NCI-H1417 (cell line): ENCODE measurements around the gene HEYL.

Source experiments
- DNase-seq, 3 experiments: peaks; one replicate each; lab custom pipeline; 2025; lab: John Stamatoyannopoulos, UW

The HEYL gene

DNA sequence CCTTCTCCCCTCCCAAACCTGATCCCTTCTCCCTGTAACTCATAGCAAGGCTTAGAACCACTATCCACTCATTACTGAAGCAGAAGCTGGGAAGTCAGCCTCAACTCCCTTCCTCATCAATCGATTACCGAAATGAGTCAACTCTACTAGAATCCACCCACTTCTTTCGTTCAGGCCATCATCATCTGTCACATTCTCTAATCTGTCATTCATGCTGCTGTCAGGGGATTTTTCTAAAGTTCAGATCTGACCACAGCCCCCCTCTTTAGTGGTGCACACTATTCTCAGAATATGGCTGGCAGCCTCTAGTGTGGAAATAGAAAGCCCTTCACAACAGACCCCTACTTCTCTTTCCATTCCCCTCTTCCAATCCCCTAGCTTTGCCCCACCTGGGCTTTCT is 27.3 kb upstream of the HEYL start:
- no peak for DNase-seq

DNA sequence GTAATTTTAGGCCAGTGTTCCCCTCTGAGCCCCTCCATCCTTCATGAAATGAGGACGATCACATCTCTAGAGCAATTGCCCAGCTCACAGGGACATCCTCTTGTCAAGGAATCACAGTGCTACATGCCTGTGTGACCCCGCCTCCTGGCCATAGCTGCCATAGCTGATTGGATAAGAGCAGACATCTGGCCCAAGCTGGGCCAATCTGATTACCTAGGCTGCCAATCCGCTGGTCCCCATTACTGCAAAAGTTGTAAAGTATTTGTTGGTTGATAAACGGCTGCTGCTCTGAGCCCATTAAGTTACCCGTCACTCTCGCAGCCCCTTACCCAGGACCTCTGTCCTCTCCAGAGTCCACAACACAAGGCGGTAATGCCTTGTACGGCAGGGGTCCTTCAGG is 24.1 kb upstream of the HEYL start:
- DNase-seq = no peak

DNA sequence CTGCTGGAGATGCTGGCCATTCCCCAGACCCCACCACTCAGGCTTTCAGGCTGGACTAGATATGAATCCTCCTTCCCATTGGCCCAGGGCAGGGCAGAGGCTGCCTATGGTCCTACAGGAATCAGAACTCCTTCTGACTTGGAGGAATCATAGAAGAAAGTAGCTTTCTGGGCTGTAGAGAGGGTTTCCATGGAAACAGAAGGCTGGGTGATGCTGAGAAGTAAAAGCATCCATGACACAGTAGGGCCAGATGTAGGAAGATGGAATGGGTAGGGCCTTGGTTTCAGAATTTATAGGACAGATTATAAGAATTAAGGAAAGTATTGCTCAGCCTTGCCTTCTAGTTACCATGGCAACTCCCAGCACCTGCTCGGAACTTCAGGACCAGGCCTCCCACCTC is 23.4 kb upstream of the HEYL start:
- no peak for DNase-seq

DNA sequence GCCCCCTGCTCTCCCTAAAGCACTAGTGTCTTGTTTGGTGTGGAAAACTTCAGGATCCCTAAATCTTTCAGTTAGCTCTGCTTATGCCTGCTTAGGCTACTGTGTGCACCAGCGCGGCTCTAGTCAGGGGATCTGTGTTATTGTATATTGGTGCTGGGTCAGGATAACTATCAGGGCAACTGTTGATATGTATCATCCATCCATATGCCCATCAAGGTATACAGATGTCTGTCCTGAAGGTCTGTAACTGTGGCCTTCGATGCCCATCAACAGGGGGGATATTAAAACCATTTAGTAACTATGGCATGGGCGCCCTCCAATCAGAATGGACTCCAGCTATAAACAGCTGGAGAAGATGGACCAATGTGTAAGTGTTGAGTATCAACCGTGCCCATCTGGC is 20.1 kb upstream of the HEYL start:
- DNase-seq = no peak

DNA sequence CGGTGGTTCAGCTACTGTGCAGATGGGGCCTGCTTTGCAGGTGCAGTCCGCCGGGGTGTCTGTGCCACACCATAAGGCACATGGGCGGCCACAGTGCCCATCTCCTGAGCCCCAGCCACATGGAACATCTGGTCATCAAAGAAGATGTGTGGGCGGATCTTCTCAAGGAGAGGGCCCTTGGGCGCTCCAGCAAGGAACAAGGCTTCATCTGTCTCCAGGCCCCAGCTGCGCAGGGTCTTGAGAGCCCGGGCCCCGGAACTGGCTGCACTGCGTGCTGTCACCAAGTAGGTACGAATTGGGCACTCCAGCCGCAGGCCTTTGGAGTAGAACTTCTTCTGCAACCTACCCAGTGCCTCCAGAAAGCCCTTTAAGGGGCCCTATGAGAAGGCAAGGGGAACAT is 19.7 kb upstream of the HEYL start:
- DNase-seq = no peak

DNA sequence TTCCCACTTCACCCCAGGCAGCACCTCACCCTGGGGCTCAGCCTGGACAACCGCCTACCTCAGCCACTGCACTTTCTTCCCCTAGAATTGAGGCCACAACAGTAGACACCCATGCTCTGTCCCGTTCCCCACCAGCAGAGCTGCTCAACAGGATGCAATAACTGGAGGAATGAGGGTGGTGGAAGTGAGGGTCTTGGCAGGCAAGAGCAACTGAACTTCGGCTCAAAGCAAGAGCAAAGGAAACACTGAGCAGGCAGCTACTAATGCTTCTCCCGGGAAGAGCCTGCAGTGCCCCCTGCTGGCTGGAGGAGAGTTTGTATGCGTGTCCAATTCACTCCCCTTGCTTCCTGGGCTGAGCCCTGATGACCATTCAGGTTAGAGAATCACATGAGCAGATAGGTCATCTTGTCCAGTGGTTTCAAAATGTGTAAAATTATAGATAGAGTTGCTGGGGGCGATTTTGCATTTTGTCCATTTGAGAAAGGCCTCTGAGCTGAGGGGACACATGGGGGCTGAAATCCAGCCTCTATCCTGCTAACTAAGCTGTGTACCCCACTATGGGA is 18.6 kb upstream of the HEYL start:
- peak; percentile 23 to 66 (median 59) for DNase-seq

DNA sequence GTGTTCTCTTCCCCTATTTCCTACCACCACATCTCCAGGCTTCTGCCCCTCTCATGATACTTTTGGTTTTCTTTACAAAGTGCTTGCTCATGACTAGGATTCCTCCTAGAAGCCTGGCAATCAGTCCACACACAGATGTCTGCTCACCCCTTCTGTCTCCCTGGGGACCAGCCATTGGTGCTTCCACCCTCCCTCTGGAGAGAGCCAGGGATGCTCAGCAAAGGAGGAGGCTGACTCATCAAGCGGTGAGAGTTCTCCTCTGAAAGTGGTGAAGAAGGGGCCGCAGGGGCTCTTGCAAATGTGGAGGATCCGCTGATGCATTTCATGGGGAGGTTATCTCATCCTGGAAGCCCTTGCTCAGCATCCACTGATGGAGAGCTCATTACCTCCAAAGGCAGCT is 18.0 kb upstream of the HEYL start:
- DNase-seq = no peak

DNA sequence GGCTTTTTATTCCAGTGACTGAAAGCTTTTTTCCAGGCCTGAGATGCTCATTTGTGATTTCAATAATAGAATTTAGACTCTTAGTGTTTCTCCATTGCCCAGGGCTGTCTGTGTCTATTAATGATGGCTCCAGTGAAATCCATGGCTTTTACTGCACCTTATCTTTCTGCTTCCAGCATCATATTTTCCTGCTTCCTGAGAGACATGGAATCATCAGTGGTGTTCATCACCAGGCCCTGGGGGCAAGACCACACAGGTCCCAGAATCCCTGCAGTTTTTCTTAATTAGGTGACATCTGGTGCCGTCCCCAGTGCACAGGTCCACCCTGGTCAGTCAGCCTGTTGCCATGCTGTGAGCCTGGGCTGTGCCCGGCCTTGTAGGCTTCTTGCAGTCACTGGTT is 16.9 kb upstream of the HEYL start:
- DNase-seq = no peak

DNA sequence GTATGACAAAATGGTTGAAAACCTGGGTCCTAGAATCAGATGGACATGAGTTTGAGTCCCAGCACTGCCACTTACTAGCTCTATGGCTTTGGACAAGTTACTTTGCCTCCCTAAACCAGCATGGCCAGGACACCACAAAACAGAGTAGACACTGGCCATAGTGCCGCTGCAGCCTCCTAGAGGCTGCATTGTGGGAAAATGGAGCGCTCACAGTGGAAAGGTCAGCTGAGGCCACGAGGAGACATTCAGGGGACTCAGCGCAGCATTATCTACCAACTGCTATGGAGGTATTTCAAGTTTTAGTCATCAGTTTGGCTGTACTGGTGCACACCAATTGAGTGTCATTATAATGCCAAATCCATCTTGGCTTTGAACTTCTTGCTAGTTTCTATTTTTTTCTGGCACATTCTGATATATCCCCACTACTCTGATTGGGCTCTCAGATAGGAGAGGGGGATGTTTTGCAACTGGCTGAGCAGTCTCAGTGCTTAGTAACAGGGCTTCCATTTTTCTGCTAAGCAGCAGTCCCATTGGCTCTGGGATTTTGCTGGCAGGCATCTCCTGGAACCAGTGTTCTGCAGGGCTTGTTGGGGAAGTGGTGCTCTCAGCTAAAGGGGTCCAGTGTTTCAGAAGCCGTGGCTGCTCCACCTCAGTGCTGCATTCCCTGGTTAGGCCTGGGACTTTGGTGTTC is 16.3 kb upstream of the HEYL start:
- no peak for DNase-seq

DNA sequence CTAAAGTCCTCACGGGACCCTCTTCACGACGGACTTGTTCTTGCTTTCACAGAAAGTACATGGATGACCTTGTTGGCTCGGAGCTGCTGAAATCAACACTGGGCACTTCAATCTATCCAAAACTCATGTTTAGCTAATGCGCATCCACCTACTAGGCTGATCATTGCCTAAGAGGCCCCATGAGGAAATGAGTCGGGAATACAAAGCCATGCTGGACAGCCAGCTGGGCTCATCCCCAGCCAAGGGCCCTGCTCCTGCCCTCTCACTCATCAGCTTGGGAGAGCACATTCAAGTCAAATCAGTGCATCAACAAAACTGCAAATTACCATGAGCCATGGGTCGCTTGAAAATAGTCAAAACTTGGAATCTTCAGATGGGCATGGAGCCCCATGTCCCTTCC is 14.8 kb upstream of the HEYL start:
- no peak for DNase-seq

DNA sequence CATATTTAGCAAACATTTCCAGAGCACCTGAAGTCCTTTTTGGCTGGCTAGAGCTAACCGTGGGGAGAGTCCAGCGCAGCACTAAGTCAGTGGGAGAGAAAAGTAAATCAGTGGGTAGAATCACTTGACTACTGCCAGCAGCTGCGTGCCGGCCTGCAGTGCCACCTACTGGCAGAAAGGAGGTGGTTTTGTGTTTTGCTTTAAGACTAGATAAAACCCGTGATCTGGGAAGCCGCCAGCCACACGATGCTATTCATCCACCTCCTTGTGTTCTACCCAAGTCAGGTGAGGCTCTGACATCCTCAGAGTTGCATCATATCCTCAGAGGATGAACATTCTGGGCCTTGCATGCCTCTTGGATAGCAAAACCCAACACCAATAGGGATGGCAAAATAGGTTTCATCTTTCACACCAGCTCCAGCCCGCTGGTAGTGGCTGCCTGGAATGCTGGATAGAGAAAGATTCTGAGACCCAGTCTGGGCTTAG is 14.1 kb upstream of the HEYL start:
- peak; percentile 53 to 84 (median 57) for DNase-seq

DNA sequence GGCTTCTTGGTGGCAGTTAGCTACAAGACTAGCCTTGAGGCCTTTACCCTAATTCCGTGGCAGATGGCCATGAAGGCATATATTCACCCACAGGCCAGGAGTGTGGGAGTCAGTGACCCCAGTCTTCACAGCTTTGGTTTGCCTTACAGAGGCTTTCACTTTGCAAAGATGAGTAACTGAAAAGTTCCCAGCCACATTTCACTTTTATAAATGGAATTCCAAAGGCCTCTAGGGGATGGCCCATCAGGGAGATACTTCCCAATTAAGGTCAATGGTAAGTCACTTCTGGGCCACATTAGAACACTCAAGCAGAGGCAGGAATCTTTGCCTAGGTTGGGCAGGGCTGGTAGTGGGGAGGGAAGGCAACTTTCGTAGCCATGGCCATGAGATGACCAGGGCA is 13.1 kb upstream of the HEYL start:
- no peak for DNase-seq

DNA sequence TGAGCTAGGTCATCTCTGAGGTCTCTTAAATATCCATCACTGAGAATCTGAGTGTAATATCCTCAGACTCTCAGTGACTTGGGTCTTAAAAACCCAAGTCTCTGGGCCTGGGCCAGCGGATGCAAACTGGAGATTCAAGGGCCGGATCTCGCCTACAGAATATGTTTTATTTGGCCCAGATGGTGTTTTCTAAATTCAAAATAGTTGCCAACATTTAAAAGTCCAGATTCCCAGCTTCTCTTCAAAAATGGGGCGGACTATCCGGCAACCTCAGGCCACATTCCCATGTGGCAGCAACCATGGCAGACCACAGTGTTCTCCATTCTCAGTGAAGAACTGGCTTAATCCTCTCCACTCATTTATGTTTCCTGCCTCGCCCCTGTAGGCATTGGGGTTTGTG is 12.7 kb upstream of the HEYL start:
- DNase-seq = no peak

DNA sequence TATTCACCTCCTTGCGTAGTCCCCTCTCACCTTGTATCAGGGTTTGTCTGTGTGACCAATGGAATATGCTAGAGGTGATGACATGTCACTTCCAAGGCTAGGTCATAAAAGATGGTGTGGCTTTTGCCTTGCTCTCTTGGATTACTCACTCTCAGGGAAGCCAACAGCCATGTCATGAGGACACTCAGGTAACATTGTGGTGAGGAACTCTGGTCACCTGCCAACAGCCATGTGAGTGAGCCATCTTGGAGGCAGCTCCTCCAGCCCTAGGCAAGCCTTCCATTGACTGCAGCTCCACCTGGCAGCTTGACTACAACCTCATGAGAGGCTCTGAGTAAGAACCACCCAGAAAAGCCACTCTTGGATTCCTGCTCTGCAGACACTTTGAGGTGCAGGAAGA is 11.0 kb upstream of the HEYL start:
- DNase-seq = no peak

DNA sequence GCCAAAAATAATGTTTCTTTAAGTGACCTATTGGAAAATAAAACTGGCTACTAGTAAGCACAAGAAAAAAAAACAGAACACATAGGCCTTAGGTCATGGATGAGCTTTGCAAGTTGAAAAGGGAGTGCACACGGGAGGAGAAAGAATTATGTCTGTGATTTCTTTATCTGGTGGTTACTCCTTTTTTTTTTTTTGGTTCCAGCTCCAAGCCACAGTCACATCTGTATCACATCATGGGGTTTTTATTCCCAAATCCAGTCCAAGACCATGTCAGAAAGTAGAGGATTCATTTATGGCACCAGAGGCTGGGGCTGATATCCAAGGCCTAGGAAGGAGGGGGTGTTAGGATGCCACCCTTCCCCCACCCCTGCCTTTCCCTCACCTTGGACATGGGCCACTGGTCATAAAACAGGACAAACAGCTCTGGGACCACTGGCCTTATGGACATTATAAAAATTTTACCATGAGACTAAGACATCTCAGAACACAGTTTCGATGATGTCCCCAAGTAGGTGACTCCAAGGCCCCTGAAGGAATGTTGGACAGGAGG is 10.3 kb upstream of the HEYL start:
- DNase-seq = no peak

DNA sequence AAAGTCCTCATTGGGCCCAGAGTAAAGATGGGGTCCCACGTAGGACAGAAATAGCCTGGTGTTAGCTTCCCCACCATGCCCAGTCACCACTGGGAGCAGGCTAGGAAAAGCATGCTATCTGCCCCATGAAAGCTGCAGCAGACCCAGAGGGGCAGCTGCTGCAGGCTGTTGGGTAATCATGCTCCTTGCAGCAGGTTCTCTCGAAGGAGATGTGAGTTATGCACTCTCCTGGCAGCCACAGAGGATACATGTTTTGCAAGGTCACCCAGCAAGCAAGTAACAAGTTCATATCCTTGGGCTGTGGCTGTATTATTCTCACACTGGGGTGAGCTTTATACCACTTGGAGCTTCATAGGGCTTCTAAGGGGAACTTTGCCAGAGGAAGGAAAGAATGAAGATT is 9.1 kb upstream of the HEYL start:
- DNase-seq = no peak

DNA sequence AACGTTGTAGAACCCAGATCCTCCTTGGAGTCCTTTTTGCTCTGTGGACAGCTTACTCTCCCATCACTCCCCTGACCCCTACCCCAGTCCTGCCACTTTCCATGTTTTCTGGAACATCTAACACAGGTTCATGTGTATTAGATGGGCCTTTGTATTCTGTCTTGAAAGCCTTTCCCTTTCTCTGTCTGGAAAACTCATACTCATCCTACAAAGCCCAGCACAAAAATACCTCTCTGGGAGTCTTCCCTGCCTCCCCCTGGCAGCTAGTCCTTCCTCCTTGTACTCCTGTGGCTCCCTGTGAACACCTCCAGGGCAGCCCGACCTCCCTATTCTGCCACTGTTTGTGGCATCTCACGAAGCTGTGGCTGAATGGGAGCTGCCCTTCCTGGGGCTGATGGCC is 7.8 kb upstream of the HEYL start:
- no peak for DNase-seq

DNA sequence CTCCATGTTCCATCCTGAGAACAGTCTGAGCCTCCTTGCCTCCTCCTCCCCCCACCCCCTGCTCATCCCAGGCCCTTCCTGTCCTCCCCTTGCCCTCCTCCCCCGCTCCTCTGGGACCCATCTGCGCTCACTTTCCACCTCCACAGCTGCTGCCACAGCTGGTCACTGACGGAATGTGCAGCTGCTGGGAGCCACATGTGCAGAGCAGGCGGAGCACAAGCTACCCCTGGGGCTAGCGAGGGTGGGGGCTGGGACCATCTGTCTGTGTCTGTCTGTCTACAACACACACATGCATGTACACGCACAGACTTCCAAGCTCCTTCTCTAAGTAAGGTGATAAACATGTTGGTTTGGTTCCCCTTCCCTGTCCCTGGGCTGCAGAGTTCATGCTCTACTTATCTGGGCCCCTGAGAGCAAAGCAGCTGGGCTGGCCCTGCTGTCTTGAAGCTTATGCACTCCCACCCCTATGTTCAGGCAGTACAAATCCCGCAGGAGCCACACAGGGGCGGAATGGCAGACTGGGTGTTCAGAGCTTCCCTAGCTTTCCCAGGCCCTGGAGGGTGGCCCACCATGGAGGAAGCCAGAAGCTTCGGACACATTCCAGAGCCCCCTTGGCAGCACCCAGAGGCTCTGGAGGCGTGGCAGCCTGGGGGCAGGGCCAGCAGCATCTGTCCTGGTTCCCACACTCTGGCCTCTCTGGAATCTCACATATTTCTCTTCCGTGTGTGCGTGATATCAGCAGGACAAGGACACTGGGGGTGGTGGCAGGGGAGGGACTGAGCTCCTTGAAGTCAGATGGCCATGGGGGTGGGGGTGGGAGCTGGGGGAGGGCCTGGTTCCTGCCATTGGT is 7.0 kb upstream of the HEYL start:
- DNase-seq = no peak

DNA sequence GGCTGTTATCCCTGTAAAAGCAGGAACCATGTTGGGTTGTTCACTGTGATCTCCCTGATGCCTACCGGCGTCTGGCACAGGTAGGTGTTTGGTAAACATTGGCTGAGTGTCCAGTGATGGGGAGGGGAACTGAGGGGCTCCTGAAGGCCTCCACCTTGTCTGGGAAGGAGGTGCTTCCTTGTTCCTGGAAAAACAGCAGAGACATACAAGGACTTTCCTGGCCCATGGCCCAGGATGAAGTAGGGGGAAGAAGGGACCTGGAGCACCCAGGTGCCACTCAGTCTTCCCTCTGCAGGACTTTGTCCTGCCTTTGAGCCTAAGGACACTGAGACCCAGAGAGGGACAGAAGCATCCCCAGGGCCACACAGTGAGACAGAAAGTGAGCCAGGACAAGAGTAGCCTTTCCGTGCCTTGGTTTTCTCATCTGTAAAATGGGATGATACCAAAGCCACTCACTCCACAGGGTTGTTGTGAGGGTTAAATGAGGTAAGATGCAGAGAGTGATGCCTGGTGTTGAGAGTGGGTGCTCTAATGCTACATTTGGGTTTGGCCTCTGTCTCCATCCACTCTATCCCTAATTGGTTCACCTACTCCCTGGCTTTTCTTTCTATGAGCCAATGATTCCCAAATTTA is 6.1 kb upstream of the HEYL start:
- DNase-seq = no peak

DNA sequence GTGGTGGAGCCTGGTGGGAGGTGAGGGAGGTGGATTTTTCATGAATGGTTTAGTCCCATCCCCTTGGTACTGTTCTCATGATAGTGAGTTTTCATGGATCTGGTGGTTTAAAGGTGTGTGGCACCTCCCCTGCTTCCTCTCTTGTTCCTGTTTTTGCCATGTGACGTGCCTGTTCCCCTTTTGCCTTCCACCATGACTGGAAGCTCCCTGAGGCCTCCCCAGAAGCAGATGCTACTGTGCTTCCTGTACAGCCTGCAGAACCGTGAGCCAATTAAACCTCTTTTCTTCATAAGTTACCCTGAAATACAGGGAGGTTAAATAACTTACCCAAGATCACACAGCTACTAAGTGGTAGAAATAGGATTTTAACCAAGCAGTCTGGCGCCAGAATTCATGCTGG is 4.3 kb upstream of the HEYL start:
- no peak for DNase-seq

DNA sequence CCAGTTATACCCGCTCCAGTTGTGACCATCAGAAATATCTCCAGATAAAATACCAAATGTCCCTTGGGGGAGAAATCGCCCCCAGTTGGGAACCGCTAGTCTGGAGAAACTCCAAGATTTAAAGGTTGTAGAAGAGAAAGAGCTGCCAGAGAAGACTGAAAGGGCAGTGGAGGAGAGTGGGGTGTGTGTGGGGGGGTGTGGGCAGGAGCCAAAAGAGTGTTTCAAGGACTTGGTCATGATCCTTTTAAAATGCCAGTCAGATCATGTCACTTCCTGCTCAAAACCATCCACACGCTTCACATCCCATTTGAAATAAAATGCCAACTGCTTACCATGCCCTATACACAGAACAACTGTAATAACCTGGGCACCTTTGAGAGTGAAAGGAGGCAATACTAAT is 3.4 kb upstream of the HEYL start:
- no peak for DNase-seq

DNA sequence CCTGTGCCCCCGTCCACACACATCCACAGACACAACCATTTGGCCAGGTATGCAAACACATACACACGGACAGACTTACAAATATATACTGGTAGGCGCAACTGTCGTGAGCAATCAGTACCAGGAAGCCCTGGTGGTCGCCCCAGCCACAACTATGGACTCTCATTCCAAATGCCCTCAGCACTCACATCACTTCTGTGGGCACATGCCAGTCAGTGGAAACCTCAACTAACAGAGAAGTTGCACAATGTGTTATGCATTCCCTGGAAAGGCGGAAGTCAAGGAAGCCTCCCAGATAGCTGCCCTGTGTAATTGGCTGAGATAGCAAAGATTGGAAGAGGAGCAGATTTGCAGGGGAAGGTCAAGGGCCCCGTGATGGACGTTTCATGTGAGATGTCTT is 1.4 kb upstream of the HEYL start:
- DNase-seq = no peak

DNA sequence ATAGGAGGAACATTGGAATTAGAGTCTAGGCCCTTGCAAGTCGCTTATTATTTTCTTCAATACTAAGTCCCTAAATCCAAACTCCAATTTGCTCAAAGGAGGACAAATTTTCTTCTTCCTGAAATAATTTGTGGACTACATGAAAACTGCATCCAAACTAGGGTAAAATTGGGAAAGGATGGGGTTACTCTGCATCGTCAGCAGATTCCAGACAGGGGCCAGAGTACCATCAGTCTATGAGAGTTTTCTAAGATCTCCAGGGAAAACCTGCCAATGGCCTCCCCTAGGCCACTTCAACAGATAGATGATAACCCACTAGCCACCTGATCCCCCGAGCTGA is 508 bp downstream of the HEYL start:
- DNase-seq = no peak
